D721Med (cell line): ENCODE results near the gene GARIN1A.
"Not testable (repeated sequence)": the region's sequence is repeated elsewhere in the genome, so short reads cannot be mapped to it uniquely, and the experiment has no call there.

Experiments used
- DNase-seq: peaks from one replicate; pipeline ENCODE4 v3.0.0; 2011; ENCODE audit warnings: low spot score; ENCODE audit not compliant: insufficient read length
- FAIRE-seq: peaks from 2 replicates; lab custom pipeline; 2011; peaks lifted over from hg19 to GRCh38; lab: Jason Lieb, UNC
- CTCF ChIP-seq: IDR thresholded peaks from 2 replicates; pipeline ENCODE4 v1.5.1; 2012; ENCODE audit warnings: mild to moderate bottlenecking, control low read depth; ENCODE audit not compliant: insufficient read depth; ENCODE audit errors: missing control alignments

The GARIN1A gene

DNA sequence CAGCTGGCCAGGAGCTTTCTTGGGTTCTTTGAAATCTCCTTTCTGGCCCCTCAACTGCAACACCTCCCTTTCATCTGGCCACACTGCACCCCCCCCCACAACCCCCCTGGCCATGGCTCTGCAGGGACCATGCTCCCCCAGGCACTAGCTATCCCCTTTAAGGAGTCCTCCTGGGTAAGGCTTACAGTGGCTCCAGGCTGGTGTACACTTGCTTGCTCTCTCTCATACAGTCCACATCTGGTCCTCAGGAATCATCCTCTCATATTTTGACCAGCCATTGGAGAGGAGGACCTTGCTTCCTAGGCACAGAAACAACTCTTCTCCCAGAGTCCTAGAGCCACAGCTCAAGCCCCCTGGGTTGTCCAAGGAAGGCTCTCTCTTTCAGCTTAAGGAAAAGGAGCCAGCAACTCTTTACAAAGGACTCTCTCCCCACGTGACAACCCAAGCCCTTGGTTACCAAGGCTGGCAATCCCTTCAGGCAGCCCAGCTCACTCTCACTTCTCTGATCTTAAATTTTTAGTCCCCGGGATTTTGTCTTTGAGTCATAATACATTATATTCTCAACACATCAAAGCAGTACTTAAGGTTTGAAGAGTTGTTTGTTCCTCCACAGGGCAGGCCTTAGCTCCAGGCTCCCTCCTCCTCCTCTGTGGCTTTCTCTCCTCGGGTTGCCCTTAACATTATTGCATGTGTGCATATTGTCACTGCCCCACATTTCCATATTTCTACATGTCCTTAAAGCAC, 9.9 kb downstream of the GARIN1A start:
- TF ChIP-seq CTCF = no peak
- no peak for FAIRE-seq
- DNase-seq = no peak

GRCh38 chr7:128683270-128683669, 11.2 kb downstream of the GARIN1A start:
- not testable (repeated sequence) for FAIRE-seq, DNase-seq

DNA sequence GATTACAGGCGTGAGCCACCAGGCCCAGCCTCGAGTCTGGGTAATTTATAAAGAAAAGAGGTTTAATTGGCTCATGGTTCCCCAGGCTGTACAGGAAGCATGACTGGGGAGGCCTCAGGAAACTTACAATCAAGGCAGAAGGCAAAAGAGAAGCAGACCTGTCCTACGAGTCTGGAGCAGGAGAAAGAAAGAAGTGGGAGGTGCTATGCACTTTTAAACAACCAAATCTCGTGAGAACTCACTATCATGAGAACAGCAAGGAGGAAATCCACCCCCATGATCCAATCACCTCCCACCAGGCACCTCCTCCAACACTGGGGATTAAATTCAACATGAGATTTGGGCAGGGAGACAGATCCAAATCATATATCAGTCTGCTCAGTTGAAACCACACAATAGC, 11.6 kb downstream of the GARIN1A start:
- not testable (repeated sequence) for FAIRE-seq, DNase-seq

GRCh38 chr7:128687131-128687530, 15.0 kb downstream of the GARIN1A start:
- DNase-seq = no peak
- TF ChIP-seq CTCF = no peak
- no peak for FAIRE-seq

DNA sequence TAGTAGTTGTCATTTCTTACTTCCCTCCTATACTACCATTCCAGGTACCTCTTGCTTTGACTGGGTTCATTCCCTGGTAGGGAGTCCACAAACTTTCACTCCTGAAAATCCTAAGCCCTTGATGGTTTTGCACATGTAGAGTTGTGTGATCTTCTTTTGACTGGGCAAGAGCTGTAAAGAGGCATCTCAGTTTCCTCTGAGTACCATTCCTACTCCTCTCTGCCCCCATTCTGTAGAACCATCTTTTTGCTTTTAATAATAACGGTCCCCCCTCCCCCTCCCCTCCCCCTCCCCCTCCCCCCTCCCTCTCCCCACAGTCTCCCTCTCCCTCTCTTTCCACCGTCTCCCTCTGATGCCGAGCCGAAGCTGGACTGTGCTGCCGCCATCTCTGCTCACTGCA, 16.4 kb downstream of the GARIN1A start:
- no peak for TF ChIP-seq CTCF
- FAIRE-seq = no peak
- no peak for DNase-seq

DNA sequence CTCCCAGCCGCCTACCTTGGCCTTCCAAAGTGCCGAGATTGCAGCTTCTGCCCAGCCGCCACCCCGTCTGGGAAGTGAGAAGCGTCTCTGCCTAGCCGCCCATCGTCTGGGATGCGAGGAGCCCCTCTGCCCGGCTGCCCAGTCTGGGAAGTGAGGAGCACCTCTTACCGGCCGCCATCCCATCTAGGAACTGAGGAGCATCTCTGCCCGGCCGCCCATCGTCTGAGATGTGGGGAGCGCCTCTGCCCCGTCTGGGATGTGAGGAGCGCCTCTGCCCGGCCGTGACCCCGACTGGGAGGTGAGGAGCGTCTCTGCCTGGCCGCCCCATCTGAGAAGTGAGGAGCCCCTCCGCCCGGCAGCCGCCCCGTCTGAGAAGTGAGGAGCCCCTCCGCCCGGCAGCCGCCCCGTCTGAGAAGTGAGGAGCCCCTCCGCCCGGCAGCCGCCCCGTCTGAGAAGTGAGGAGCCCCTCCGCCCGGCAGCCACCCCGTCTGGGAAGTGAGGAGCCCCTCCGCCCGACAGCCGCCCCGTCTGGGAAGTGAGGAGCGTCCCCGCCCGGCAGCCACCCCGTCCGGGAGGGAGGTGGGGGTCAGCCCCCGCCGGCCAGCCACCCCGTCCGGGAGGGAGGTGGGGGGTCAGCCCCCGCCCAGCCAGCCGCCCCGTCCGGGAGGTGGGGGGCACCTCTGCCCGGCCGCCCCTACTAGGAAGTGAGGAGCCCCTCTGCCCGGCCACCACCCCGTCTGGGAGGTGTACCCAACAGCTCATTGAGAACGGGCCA, 17.3 kb downstream of the GARIN1A start:
- not testable (repeated sequence) for DNase-seq, FAIRE-seq

DNA sequence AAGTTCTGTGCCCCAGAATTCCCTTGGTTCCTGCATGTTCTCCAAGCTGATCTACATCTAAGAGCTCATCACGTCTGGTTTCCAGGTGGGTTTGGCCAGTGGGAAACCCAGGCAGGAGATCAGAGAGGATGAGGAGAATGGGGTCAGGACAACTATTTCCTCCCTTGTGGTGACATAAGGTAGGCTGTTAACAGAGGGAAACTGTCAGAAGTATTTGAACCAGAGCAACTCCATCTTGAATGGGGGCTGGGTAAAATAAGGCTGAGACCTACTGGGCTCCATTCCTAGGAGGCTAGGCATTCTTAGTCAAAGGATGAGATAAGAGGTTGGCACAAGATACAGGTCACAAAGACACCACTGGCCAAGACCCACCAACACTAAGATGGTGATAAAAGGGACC, 19.1 kb downstream of the GARIN1A start:
- no peak for TF ChIP-seq CTCF
- FAIRE-seq (no peak), DNase-seq (no peak)

- DNase-seq (no peak), FAIRE-seq (no peak)
- TF ChIP-seq CTCF = no peak
These were observed 20.7 kb downstream of the GARIN1A start for GRCh38 chr7:128692623-128693270.
